ENCODE results near the gene KMT2C.
"Not testable (repeated sequence)": the region's sequence is repeated elsewhere in the genome, so short reads cannot be mapped to it uniquely, and the experiment has no call there.

Gene KMT2C

GRCh38 chr7:152307902-152308301 is 127.9 kb downstream of the KMT2C start:
- no peak for DNase-seq (ENCODE audit: low read depth)

- not testable (repeated sequence) for DNase-seq (ENCODE audit: low read depth)
These were observed 136.2 kb downstream of the KMT2C start for GRCh38 chr7:152299542-152300143.

GRCh38 chr7:152292897-152293296 is 142.9 kb downstream of the KMT2C start:
- DNase-seq (ENCODE audit: low read depth): no peak

- DNase-seq (ENCODE audit: low read depth): not testable (repeated sequence)
These were observed 148.8 kb downstream of the KMT2C start for GRCh38 chr7:152286972-152287371.

GRCh38 chr7:152286219-152286618 is 149.6 kb downstream of the KMT2C start:
- not testable (repeated sequence) for DNase-seq (ENCODE audit: low read depth)

- not testable (repeated sequence) for DNase-seq (ENCODE audit: low read depth)
These were observed 150.8 kb downstream of the KMT2C start for GRCh38 chr7:152284998-152285397.

- DNase-seq (ENCODE audit: low read depth): not testable (repeated sequence)
These were observed 158.1 kb downstream of the KMT2C start for GRCh38 chr7:152277687-152278086.

- DNase-seq (ENCODE audit: low read depth): not testable (repeated sequence)
These were observed 165.4 kb downstream of the KMT2C start for GRCh38 chr7:152270427-152270826.

- not testable (repeated sequence) for DNase-seq (ENCODE audit: low read depth)
These were observed 168.9 kb downstream of the KMT2C start for GRCh38 chr7:152266859-152267258.

- DNase-seq (ENCODE audit: low read depth): not testable (repeated sequence)
These were observed 170.9 kb downstream of the KMT2C start for GRCh38 chr7:152264915-152265314.

- DNase-seq (ENCODE audit: low read depth): not testable (repeated sequence)
These were observed 173.7 kb downstream of the KMT2C start for GRCh38 chr7:152262146-152262545.

- DNase-seq (ENCODE audit: low read depth): not testable (repeated sequence)
These were observed 176.2 kb downstream of the KMT2C start for GRCh38 chr7:152259645-152260044.

- DNase-seq (ENCODE audit: low read depth): not testable (repeated sequence)
These were observed 188.0 kb downstream of the KMT2C start for GRCh38 chr7:152247851-152248250.

GRCh38 chr7:152245417-152245816 is 190.4 kb downstream of the KMT2C start:
- not testable (repeated sequence) for DNase-seq (ENCODE audit: low read depth)

GRCh38 chr7:152243464-152243863 is 192.3 kb downstream of the KMT2C start:
- not testable (repeated sequence) for DNase-seq (ENCODE audit: low read depth)

GRCh38 chr7:152241301-152241700 is 194.5 kb downstream of the KMT2C start:
- DNase-seq (ENCODE audit: low read depth): not testable (repeated sequence)

GRCh38 chr7:152236306-152236705 is 199.5 kb downstream of the KMT2C start:
- not testable (repeated sequence) for DNase-seq (ENCODE audit: low read depth)

GRCh38 chr7:152234421-152234820 is 201.4 kb downstream of the KMT2C start:
- not testable (repeated sequence) for DNase-seq (ENCODE audit: low read depth)

GRCh38 chr7:152231089-152231488 is 204.7 kb downstream of the KMT2C start:
- DNase-seq (ENCODE audit: low read depth): no peak

GRCh38 chr7:152219556-152219955 is 216.2 kb downstream of the KMT2C start:
- not testable (repeated sequence) for DNase-seq (ENCODE audit: low read depth)

GRCh38 chr7:152208766-152209165 is 227.0 kb downstream of the KMT2C start:
- DNase-seq (ENCODE audit: low read depth): not testable (repeated sequence)

GRCh38 chr7:152204417-152204816 is 231.4 kb downstream of the KMT2C start:
- not testable (repeated sequence) for DNase-seq (ENCODE audit: low read depth)

- no peak for DNase-seq (ENCODE audit: low read depth)
These were observed 232.7 kb downstream of the KMT2C start for GRCh38 chr7:152203095-152203494.

GRCh38 chr7:152202056-152202455 is 233.7 kb downstream of the KMT2C start:
- no peak for DNase-seq (ENCODE audit: low read depth)

All from activated T-helper 9 cell treated with anti-CD3 and anti-CD28 coated beads, Interleukin-2, amount 50 U/mL, for 16 hours (primary cell).